Keratinocyte (primary cell): Measurements from ENCODE around the gene ALG14.

Experiments used
- EZH2 ChIP-seq: IDR thresholded peaks from one replicate; pipeline ENCODE4 v1.6.1; 2012; ENCODE audit warnings: inconsistent platforms, mild to moderate bottlenecking, low read length, moderate library complexity
- TF ChIP-seq, protein P1 (sequence below), 3 experiments: IDR thresholded peaks in 1 of 3; conservative IDR thresholded peaks in 1 of 3; optimal IDR thresholded peaks in 1 of 3; 2 replicates in 2 of 3; 3 replicates in 1 of 3; pipeline versions ENCODE3 to v1.5.1; 2011; ENCODE audit warnings: low read length in 3 of 3, mild to moderate bottlenecking in 3 of 3, moderate library complexity in 2 of 3, control low read depth in 1 of 3, inconsistent platforms in 1 of 3; ENCODE audit not compliant: insufficient read depth in 2 of 3; ENCODE audit errors: extremely low read depth in 1 of 3

DNA sequence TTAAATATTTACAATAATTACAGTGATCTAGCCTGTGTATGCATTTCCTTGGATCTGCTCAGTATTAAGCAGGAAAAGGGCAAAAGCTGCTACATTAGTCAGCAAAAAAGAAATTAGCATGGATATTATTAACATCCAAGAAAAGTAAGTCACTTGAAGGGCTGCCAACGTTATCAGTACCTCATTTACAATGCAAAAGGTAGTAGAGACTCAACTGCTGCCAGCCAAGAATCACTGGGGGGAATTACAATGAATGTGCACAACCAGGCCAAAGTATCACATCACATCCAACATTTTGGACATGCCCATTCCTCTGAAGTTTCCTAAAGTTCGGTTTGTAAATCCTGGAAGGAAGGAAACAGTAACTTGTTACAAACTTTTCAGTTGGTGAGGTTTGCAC lies 147.7 kb downstream of the ALG14 start:
- TF ChIP-seq, protein P1, sequence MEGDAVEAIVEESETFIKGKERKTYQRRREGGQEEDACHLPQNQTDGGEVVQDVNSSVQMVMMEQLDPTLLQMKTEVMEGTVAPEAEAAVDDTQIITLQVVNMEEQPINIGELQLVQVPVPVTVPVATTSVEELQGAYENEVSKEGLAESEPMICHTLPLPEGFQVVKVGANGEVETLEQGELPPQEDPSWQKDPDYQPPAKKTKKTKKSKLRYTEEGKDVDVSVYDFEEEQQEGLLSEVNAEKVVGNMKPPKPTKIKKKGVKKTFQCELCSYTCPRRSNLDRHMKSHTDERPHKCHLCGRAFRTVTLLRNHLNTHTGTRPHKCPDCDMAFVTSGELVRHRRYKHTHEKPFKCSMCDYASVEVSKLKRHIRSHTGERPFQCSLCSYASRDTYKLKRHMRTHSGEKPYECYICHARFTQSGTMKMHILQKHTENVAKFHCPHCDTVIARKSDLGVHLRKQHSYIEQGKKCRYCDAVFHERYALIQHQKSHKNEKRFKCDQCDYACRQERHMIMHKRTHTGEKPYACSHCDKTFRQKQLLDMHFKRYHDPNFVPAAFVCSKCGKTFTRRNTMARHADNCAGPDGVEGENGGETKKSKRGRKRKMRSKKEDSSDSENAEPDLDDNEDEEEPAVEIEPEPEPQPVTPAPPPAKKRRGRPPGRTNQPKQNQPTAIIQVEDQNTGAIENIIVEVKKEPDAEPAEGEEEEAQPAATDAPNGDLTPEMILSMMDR (optimal IDR thresholded peaks at IDR 0.05 in 1 of 3, IDR thresholded peaks at IDR 0.05 in 1 of 3, conservative IDR thresholded peaks at IDR 0.05 in 1 of 3; ENCODE audit: extremely low read depth in 1 of 3, insufficient read depth in 2 of 3, low read length in 3 of 3) = no peak
- TF ChIP-seq EZH2 = no peak
